Aorta (tissue), 5 donors: ENCODE results near the gene FAM110C. TPM values are rescaled to one million over a fixed set of nuclear protein-coding genes. Genes with fewer than 3 reads are reported as not detected.
A peak's percentile ranks its signal among the peaks of the same experiment; 100 is the strongest.
"Not testable (repeated sequence)": the region's sequence is repeated elsewhere in the genome, so short reads cannot be mapped to it uniquely, and the experiment has no call there.

ENCODE experiments used
- ATAC-seq: fragments of 200-7000 bp; cut with Tn5 transposase; one replicate; pipeline ENCODE4 v1.9.1; 2022; ENCODE audit warnings: moderate library complexity; ENCODE audit not compliant: low FRiP score
- DNase-seq, 2 donors: peaks; one replicate each; pipeline ENCODE4 v3.0.0-alpha.2; 2020
- H3K27ac ChIP-seq, 2 donors: one replicate each; pipeline ENCODE4 v1.5.1; 2013; ENCODE audit warnings: low read length in 2 of 2, mild to moderate bottlenecking in 2 of 2, moderate library complexity in 2 of 2, control low read depth in 1 of 2, inconsistent platforms in 1 of 2, low read depth in 1 of 2
- H3K27me3 ChIP-seq, 2 donors: one replicate each; pipeline ENCODE4 v1.6.1; 2013; ENCODE audit warnings: control low read depth in 1 of 2, low read length in 1 of 2, mild to moderate bottlenecking in 1 of 2, moderate library complexity in 1 of 2; ENCODE audit not compliant: insufficient read depth in 2 of 2, control insufficient read depth in 1 of 2
- H3K36me3 ChIP-seq, 2 donors: one replicate each; pipeline ENCODE4 v1.6.1; 2013; ENCODE audit warnings: control low read depth in 1 of 2, low read length in 1 of 2, mild to moderate bottlenecking in 1 of 2; ENCODE audit not compliant: insufficient read depth in 2 of 2, control insufficient read depth in 1 of 2
- H3K4me1 ChIP-seq, 2 donors: one replicate each; pipeline ENCODE4 v1.6.1; 2013; ENCODE audit warnings: low read length in 2 of 2, control low read depth in 1 of 2, mild to moderate bottlenecking in 1 of 2, moderate library complexity in 1 of 2; ENCODE audit not compliant: insufficient read depth in 2 of 2, control insufficient read depth in 1 of 2
- H3K4me3 ChIP-seq, 2 donors: one replicate each; pipeline ENCODE4 v1.5.1; 2013; ENCODE audit warnings: low read length in 2 of 2, control low read depth in 1 of 2, mild to moderate bottlenecking in 1 of 2
- H3K9me3 ChIP-seq: one replicate; pipeline ENCODE4 v1.6.1; 2013; ENCODE audit warnings: mild to moderate bottlenecking, low read length; ENCODE audit not compliant: control insufficient read depth
- WGBS, 2 donors: extraction: QIAGEN DNeasy Blood & Tissue Kit; methylation state at CpG; one replicate each; pipeline ENCODE4 v1.1.7; 2013; 5-methylcytosine and 5-hydroxymethylcytosine counted together
- intact Hi-C, 2 donors: fragments of 100-400 bp; cut with DNase I; formaldehyde crosslinking; loops; one replicate each; pipeline versions ENCODE4 v1.14.2 to v1.15.0; 2022
- polyA plus RNA-seq, 2 donors: library from polyadenylated mRNA; stranded (reverse); fragments of 200-250 nt; gene quantifications; one replicate each; pipeline ENCODE4 v1.2.3, GENCODE V29; 2013
- total RNA-seq, 2 donors: library from RNA; stranded (reverse); fragmentation: NEBNext Ultra II Directional; extraction: Animal tissue kit (Norgen Biotek cat#: 25700); gene quantifications; one replicate each; pipeline ENCODE4 v1.2.1, GENCODE V29; 2021
- donor health status: healthy with polysubstance abuse.
- donor health status: Bipolar disorder and iron deficiency.
- donor health status: DM: no; HTN: no; CAD: no.
- donor health status: DM: no; HTN: no; CAD: no.
- donor health status: DM: yes; HTN: yes; CAD: no.

Gene FAM110C
- total and polyA plus RNA-seq, 4 donors: 1.00 to 4.5 (median 3.4) TPM

DNA sequence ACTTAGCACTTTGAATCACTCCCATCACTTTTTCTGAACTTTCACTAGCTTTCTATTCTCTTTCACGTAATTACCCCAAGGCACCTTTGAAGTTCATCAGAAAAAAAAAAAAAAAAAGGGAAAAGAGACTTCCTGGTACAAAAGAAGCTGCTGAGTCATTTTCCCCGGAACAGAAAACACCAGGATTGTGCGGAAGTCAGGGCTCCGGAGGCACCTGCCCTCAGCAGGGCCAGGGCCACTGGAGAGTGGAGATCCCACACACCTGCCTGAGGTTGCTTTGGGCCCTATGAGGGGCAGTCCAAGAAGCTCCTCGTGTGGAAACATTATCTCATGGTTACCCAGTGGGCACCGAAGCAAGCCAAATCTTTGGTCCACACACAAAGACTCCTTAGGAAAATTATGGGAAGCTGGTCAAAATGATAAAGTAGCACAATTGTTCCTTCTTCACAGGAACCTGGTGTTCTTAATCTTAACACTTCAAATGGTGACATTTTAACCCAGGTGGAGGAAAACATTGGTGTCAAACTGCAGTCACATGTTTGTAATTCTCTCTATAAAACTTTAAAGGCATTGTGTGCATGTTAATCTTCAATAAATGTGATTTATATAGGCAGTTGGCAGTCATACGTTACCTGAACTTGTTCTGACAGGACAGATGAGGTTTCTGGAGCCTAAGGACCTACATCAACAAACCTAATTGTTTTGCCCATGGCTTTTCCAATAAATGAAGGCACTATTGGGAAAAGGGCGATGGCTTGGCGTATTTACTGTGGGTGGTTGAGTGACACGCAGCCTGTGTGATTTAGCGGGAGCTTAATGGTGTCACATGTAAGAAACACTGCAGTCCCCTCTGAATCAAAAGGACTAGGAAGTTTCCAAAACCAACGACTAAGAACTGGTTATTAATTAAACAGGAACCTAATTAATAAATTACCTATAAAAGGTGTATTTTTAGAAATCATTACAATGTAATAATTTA lies 23.4 kb upstream of the FAM110C start:
- DNase-seq: no peak
- no peak overlapping the region for H3K4me3 ChIP-seq
- H3K36me3 ChIP-seq: no peaks in the 10 kb centered on the region
- no peak for ATAC-seq
- intact Hi-C loops: no loop called here
- 74 to 76% methylated on average over 12 of the region's 12 CpGs for WGBS, 2 donors
- H3K27ac ChIP-seq: no peak overlapping the region
- no peaks in the 10 kb centered on the region for H3K4me1 ChIP-seq
- H3K27me3 ChIP-seq: no peaks in the 10 kb centered on the region
- H3K9me3 ChIP-seq: peaks cover 1% of the 10 kb centered on the region

DNA sequence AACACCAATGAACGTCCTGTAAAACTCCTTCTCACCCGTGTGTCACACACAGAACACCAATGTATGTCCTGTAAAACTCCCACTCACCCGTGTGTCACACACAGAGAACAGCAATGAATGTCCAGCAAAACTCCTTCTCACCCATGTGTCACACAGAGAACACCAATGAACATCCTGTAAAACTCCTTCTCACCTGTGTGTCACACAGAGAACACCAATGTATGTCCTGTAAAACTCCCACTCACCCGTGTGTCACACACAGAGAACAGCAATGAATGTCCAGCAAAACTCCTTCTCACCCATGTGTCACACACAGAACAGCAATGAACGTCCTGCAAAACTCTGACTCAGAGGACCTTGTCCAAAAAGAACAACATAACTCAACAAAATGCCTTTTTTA lies 22.3 kb upstream of the FAM110C start:
- intact Hi-C loops, H3K27me3 ChIP-seq, H3K9me3 ChIP-seq, H3K36me3 ChIP-seq, H3K4me1 ChIP-seq, H3K27ac ChIP-seq, H3K4me3 ChIP-seq, DNase-seq, ATAC-seq: not testable (repeated sequence)
- whole genome bisulfite sequencing, 2 donors: 46% methylated on average over 5 of the region's 5 CpGs

DNA sequence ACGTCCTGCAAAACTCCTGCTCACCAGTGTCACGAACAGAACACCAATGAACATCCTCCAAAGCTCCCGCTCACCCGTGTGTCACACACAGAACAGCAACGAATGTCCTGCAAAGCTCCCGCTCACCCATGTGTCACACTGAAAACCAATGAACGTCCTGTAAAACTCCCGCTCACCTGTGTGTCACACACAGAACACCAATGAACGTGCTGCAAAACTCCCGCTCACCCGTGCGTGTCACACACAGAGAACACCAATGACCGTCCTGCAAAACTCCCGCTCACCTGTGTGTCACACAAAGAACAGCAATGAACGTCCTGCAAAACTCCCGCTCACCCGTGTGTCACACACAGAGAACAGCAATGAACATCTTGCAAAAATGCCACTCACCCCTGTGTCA lies 20.5 kb upstream of the FAM110C start:
- ATAC-seq (no peak), DNase-seq (no peak)
- Histone ChIP-seq H3K36me3 (no peaks in the 10 kb centered on the region), H3K9me3 (peaks cover 1% of the 10 kb centered on the region), H3K4me3 (no peak overlapping the region), H3K27ac (no peak overlapping the region), H3K27me3 (no peaks in the 10 kb centered on the region), H3K4me1 (no peaks in the 10 kb centered on the region)
- intact Hi-C loops: no loop called here
- 89% methylated on average over 17 of the region's 17 CpGs for WGBS, 2 donors

DNA sequence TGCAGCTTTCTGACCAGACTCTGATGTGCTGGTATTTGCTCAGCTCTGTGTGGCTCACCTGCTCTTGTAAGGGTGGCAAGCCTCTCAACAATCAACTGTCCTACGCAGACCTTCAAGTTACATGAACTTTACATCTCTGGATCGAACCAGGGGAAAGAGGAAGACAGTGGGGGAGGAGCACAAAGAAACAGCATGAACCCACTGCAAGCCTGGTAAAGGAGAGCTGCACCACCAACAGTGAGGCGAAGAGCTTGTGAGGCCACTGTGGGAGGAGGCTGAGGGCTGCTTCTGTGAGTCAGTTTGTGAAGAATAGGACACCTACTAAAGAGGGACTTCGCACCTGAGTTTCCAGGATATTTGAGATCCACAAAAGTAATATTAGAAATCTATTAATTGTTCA lies 18.8 kb upstream of the FAM110C start:
- H3K4me1 ChIP-seq: no peaks in the 10 kb centered on the region
- H3K27ac ChIP-seq: no peak overlapping the region
- WGBS, 2 donors: 63 to 72% methylated on average over 4 of the region's 4 CpGs
- H3K36me3 ChIP-seq: no peaks in the 10 kb centered on the region
- peaks cover 3% of the 10 kb centered on the region for H3K9me3 ChIP-seq
- no peaks in the 10 kb centered on the region for H3K27me3 ChIP-seq
- intact Hi-C loops: no loop called here
- DNase-seq: no peak
- no peak overlapping the region for H3K4me3 ChIP-seq
- ATAC-seq: no peak

DNA sequence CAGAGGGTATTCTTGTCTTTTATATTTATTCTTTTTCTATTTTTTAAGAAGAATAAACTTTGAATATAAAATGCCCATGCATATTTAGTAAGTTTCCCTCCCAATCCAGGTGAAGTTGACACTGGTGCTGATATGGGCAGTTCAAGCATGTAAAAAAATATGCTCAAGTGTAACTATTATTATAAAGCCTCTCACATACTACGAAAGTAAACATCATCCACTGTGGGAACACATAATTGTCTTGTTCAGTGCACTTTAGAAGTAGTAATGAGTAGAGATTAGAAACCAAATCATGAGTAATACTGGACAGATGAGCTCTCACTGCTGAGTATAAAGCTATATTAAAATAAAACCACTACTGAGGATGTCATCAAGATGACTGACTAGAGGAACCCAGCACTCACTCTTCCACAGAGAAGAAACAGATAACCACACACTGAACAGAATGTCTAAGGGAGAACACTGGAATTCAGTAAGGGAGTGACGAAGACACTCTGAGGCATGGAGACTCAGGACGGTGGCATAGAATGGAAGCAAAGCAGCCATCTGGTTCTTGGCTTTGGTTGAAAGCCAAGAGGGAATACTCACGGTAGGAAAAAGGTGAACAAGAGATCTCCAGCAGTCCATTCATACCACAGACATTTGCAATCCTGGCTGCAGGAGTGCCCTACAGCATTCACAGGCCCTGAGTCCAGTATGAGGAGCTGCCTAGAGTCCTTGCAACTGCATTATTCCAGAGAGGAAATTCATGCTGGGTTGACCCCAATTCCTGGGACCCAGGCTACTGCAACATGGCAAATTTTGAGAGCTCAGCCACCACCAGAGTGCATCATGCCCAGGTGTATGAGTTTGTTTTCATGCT lies 9.5 kb upstream of the FAM110C start:
- 70 to 77% methylated on average over 4 of the region's 4 CpGs for WGBS, 2 donors
- Histone ChIP-seq H3K27me3 (peaks cover 0 to 4% of the 10 kb centered on the region in 2 donors), H3K36me3 (no peaks in the 10 kb centered on the region), H3K4me3 (no peak overlapping the region), H3K4me1 (no peaks in the 10 kb centered on the region), H3K27ac (no peak overlapping the region), H3K9me3 (peaks cover 20% of the 10 kb centered on the region)
- ATAC-seq (no peak), DNase-seq (no peak)
- intact Hi-C loops: no loop called here

DNA sequence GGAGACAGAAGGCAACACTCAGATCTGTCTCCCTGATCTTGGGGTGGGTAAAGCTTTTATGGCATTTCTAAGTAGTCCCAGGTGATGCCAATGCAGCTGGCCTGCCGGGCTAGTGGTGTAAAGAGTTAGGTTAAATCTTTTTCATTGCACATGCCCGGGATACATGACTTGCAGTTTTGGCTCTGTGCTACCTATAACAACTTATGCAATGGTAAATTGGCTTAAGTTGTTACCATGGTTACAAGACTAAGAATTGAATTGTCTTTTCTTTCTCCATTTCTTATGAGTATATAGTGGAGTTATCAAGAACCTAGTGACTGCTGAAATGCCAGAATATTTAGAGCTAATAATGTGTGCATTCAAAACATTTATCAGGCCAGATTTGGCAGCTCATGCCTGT lies 5.3 kb upstream of the FAM110C start:
- H3K36me3 ChIP-seq: no peaks in the 10 kb centered on the region
- DNase-seq (no peak), ATAC-seq (no peak)
- no peak overlapping the region for H3K27ac ChIP-seq
- H3K4me3 ChIP-seq: no peak overlapping the region
- intact Hi-C loops: no loop called here
- WGBS, 2 donors: 37 to 52% methylated on average over 2 of the region's 2 CpGs
- no peaks in the 10 kb centered on the region for H3K9me3 ChIP-seq
- peaks cover 0 to 2% of the 10 kb centered on the region in 2 donors for H3K27me3 ChIP-seq
- H3K4me1 ChIP-seq: no peaks in the 10 kb centered on the region

DNA sequence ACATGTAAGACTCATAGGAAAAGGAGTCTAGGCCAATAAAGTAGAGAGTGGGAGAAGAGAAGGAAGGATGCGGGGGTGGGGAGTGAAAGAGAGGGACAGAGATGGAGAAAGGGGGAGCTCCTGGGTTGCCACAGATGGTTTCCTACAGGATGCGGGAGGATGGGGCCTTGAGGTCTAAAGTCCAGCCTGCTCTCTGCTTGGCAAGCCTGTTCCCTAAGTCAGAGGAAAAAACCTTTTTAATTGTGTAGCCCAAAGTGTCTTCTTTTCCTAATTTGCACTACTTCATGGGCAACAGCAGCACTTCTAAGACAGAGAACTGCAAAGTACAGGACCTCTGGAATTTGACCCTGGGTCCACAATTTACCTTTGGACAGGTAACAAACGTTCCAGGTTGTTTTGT lies 1.4 kb upstream of the FAM110C start:
- intact Hi-C loops: no loop called here
- Histone ChIP-seq H3K4me3 (no peak overlapping the region), H3K27ac (peak overlapping the region in 1 of 2 donors; percentile 82), H3K27me3 (peaks cover 0 to 2% of the 10 kb centered on the region in 2 donors), H3K4me1 (peaks cover 0 to 2% of the 10 kb centered on the region in 2 donors), H3K36me3 (no peaks in the 10 kb centered on the region), H3K9me3 (no peaks in the 10 kb centered on the region)
- no peak for DNase-seq
- ATAC-seq: no peak
- 72 to 74% methylated on average over 3 of the region's 3 CpGs for WGBS, 2 donors

DNA sequence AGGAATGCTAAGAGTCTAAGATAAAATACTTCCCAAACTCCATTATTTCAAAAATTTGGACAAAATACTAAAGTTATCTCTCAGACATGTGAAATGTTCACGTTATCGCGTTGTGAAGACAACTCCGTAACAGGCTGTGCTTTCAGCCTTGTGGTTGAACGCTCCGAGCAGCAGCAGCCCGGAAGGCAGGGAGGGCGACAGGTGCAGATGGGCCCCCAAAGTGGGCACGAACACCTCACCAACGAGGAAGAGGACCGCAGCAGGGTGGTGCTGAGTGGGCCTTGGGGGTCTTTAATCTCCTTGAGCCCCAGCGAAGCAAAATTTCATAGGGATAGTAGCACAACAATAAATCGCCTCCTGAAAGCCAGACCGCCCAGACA lies 1.0 kb upstream of the FAM110C start:
- H3K4me1 ChIP-seq: peaks cover 0 to 2% of the 10 kb centered on the region in 2 donors
- WGBS, 2 donors: 13 to 17% methylated on average over 14 of the region's 14 CpGs
- ATAC-seq: no peak
- H3K36me3 ChIP-seq: no peaks in the 10 kb centered on the region
- peaks cover 0 to 2% of the 10 kb centered on the region in 2 donors for H3K27me3 ChIP-seq
- DNase-seq: no peak
- no peaks in the 10 kb centered on the region for H3K9me3 ChIP-seq
- no peak overlapping the region for H3K4me3 ChIP-seq
- intact Hi-C loops: no loop called here
- peak overlapping the region in 1 of 2 donors; percentile 82 for H3K27ac ChIP-seq
